Activated naive CD4-positive, alpha-beta T cell treated with anti-CD3 and anti-CD28 coated beads, Interleukin-2, amount 50 U/mL, for 72 hours (primary cell): ENCODE results near the gene CGNL1. TPM values are rescaled to one million over a fixed set of nuclear protein-coding genes. Genes with fewer than 3 reads are reported as not detected.

Experiments used
- ATAC-seq, 2 donors: fragments of 150-1000 bp; cut with Tn5 transposase; 2 replicates each; pipeline ENCODE4 v1.10.0; 2021; ENCODE audit warnings: mild to moderate bottlenecking in 2 of 2, moderate library complexity in 2 of 2
- DNase-seq, 2 donors: peaks; one replicate each; pipeline ENCODE4 v3.0.0; 2021 to 2022; ENCODE audit warnings: low spot score in 2 of 2
- H3K27ac Mint-ChIP-seq, 2 donors: one replicate each; pipeline ENCODE4 v1.8.0; 2022; ENCODE audit warnings: mild to moderate bottlenecking in 2 of 2, mixed read lengths in 2 of 2
- H3K36me3 Mint-ChIP-seq, 2 donors: one replicate each; pipeline ENCODE4 v1.8.0; 2022; ENCODE audit warnings: mixed read lengths in 2 of 2
- H3K9me3 Mint-ChIP-seq, 2 donors: one replicate each; pipeline ENCODE4 v1.8.0; 2022; ENCODE audit warnings: mixed read lengths in 2 of 2
- total RNA-seq, 2 donors: library from RNA; stranded (reverse); gene quantifications; one replicate each; pipeline ENCODE4 v1.2.3, GENCODE V29; 2022

The CGNL1 gene, protein sequence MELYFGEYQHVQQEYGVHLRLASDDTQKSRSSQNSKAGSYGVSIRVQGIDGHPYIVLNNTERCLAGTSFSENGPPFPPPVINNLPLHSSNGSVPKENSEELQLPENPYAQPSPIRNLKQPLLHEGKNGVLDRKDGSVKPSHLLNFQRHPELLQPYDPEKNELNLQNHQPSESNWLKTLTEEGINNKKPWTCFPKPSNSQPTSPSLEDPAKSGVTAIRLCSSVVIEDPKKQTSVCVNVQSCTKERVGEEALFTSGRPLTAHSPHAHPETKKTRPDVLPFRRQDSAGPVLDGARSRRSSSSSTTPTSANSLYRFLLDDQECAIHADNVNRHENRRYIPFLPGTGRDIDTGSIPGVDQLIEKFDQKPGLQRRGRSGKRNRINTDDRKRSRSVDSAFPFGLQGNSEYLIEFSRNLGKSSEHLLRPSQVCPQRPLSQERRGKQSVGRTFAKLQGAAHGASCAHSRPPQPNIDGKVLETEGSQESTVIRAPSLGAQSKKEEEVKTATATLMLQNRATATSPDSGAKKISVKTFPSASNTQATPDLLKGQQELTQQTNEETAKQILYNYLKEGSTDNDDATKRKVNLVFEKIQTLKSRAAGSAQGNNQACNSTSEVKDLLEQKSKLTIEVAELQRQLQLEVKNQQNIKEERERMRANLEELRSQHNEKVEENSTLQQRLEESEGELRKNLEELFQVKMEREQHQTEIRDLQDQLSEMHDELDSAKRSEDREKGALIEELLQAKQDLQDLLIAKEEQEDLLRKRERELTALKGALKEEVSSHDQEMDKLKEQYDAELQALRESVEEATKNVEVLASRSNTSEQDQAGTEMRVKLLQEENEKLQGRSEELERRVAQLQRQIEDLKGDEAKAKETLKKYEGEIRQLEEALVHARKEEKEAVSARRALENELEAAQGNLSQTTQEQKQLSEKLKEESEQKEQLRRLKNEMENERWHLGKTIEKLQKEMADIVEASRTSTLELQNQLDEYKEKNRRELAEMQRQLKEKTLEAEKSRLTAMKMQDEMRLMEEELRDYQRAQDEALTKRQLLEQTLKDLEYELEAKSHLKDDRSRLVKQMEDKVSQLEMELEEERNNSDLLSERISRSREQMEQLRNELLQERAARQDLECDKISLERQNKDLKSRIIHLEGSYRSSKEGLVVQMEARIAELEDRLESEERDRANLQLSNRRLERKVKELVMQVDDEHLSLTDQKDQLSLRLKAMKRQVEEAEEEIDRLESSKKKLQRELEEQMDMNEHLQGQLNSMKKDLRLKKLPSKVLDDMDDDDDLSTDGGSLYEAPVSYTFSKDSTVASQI
- total RNA-seq = not detected

DNA sequence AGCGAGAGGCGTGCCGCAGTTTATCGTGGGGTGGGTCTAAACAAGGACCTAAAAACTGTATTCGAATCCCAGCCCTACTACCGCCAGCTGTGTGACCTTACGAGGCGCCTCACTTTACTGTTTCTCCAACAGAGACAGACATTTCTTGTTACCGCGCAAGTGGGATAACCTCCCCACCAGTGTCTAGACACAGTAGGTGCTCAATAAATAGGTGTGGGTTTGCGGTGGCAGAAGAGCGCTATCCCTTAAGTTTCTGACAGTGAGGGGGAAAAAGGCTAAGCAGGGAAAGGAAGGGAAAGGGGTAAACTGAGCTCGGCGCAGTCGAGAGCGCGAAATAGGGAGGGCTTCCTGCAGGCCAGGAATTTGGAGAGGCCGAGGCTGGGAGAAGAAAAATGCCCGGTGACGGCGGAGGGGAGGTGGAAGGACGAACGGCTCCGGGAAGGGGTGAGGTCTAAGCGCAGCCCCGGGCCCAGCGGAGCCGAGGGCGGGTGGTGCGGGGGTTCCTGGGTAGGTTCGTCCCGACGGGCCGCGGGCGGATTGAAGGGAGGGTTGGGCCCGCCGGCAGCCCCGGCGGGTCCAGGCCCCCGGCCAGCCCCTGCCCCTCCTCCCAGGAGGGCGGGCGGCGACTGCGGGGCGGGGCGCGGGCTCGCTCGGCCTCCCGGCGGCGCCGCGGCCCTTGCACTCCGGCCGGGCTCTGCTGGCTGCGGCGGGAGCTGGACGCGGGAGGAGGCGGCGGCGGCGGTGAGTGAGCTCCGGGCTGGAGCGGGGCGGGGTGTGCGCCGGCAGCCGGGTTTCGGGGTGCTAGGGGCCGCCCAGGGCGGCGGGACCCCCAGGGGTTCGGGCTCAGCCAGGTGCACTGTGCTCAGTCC lies at the start of gene CGNL1:
CGNL1 (plus strand) TSS at position 679 of the 869 bp plus-strand sequence. CDS start 61,495 bp downstream, outside the sequence.
- DNase-seq (no peak), ATAC-seq (peak in 1 of 2 donors; percentile 13)
- Mint-ChIP-seq H3K9me3 (no peaks in the 10 kb centered on the region), H3K36me3 (peaks cover 0 to 21% of the 10 kb centered on the region in 2 donors), H3K27ac (no peak within 1 kb of the TSS)

GRCh38 chr15:57327985-57328471 lies 48.3 kb upstream of the CGNL1 start:
- H3K27ac Mint-ChIP-seq = no peak overlapping the region

GRCh38 chr15:57328479-57328878 lies 47.8 kb upstream of the CGNL1 start:
- H3K27ac Mint-ChIP-seq = no peak overlapping the region
- DNase-seq (no peak), ATAC-seq (no peak)
- H3K36me3 Mint-ChIP-seq = no peaks in the 10 kb centered on the region
- no peaks in the 10 kb centered on the region for H3K9me3 Mint-ChIP-seq

More at GRCh38 chr15:57327985-57328471, 48.3 kb upstream of the CGNL1 start:
- Mint-ChIP-seq H3K36me3 (no peaks in the 10 kb centered on the region), H3K9me3 (no peaks in the 10 kb centered on the region)
- ATAC-seq (no peak), DNase-seq (no peak)

DNA sequence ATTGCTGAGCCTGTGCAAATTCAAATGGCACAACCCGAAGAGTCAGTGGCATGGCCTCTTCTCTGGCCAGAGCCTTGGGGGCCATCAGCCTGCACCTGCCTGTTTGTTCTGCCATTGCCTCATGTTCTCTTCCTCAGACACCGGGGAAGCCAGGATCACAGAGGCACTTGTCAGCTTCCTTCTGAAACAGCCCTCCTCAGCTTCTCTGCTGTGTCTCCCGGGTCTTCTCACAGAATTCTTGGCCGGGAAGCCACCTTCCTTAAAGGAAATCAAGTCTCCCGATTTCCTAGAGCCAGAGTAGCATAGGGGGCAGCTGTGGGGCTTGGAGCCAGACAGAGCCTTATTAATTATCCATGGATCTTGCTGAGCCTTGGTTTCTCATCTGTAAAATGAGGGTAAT lies 47.4 kb upstream of the CGNL1 start:
- DNase-seq (no peak), ATAC-seq (no peak)
- no peaks in the 10 kb centered on the region for H3K9me3 Mint-ChIP-seq
- no peaks in the 10 kb centered on the region for H3K36me3 Mint-ChIP-seq
- H3K27ac Mint-ChIP-seq = no peak overlapping the region

GRCh38 chr15:57329582-57330367 lies 46.5 kb upstream of the CGNL1 start:
- Mint-ChIP-seq H3K36me3 (no peaks in the 10 kb centered on the region), H3K9me3 (no peaks in the 10 kb centered on the region), H3K27ac (no peak overlapping the region)
- ATAC-seq = no peak
- no peak for DNase-seq

- DNase-seq = no peak
- Mint-ChIP-seq H3K9me3 (no peaks in the 10 kb centered on the region), H3K36me3 (no peaks in the 10 kb centered on the region), H3K27ac (no peak overlapping the region)
- ATAC-seq = no peak
Observed at GRCh38 chr15:57330619-57331340, 45.5 kb upstream of the CGNL1 start.

GRCh38 chr15:57332326-57332725 lies 44.0 kb upstream of the CGNL1 start:
- H3K27ac Mint-ChIP-seq = no peak overlapping the region
- H3K36me3 Mint-ChIP-seq = no peaks in the 10 kb centered on the region
- DNase-seq (no peak), ATAC-seq (no peak)
- no peaks in the 10 kb centered on the region for H3K9me3 Mint-ChIP-seq

- H3K36me3 Mint-ChIP-seq = no peaks in the 10 kb centered on the region
- no peak overlapping the region for H3K27ac Mint-ChIP-seq
- DNase-seq = no peak
- no peaks in the 10 kb centered on the region for H3K9me3 Mint-ChIP-seq
- no peak for ATAC-seq
Observed at GRCh38 chr15:57333487-57333886, 42.8 kb upstream of the CGNL1 start.

- H3K36me3 Mint-ChIP-seq = no peaks in the 10 kb centered on the region
Observed at GRCh38 chr15:57334257-57334656, 42.0 kb upstream of the CGNL1 start.

GRCh38 chr15:57335293-57335715 lies 41.0 kb upstream of the CGNL1 start:
- H3K27ac Mint-ChIP-seq = no peak overlapping the region
- no peaks in the 10 kb centered on the region for H3K36me3 Mint-ChIP-seq
- no peaks in the 10 kb centered on the region for H3K9me3 Mint-ChIP-seq
- ATAC-seq = no peak
- DNase-seq = no peak

More at GRCh38 chr15:57334257-57334656, 42.0 kb upstream of the CGNL1 start:
- DNase-seq (no peak), ATAC-seq (no peak)
- no peak overlapping the region for H3K27ac Mint-ChIP-seq
- no peaks in the 10 kb centered on the region for H3K9me3 Mint-ChIP-seq

GRCh38 chr15:57335719-57336118 lies 40.6 kb upstream of the CGNL1 start:
- no peaks in the 10 kb centered on the region for H3K36me3 Mint-ChIP-seq
- no peaks in the 10 kb centered on the region for H3K9me3 Mint-ChIP-seq
- ATAC-seq = no peak
- H3K27ac Mint-ChIP-seq = no peak overlapping the region
- DNase-seq = no peak

GRCh38 chr15:57337868-57338411 lies 38.4 kb upstream of the CGNL1 start:
- no peaks in the 10 kb centered on the region for H3K36me3 Mint-ChIP-seq
- DNase-seq (no peak), ATAC-seq (no peak)
- no peaks in the 10 kb centered on the region for H3K9me3 Mint-ChIP-seq
- no peak overlapping the region for H3K27ac Mint-ChIP-seq

- H3K9me3 Mint-ChIP-seq = no peaks in the 10 kb centered on the region
- H3K36me3 Mint-ChIP-seq = no peaks in the 10 kb centered on the region
- peak overlapping the region in 1 of 2 donors; percentile 68 for H3K27ac Mint-ChIP-seq
- ATAC-seq (no peak), DNase-seq (no peak)
Observed at GRCh38 chr15:57339321-57339720, 37.0 kb upstream of the CGNL1 start.

DNA sequence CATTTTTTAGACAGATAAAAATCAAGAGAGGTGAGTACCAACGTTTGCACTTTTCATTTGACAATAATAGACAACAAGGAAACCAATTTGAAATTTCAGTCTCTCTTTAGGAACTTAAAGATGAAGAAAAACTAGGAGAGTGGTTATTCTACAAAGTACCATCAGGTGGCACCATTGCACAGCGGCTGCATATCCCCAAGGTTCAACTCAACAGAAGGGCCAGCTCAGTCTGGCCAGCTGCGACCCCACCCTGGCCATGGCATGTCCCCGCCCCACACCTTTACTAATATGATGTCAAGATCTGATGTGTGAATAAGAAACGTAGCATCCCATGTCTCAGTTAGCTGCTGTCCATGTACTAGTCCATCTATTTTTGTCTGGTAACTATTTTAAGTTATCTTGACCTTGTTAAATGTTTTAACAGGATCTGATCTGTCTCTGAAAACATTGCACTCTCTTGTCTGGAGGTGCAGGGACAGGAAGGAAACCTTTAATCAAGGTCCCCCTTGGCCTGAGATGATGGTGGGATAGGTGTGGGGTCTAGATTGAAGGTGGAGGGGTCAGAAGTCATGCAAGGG lies 35.5 kb upstream of the CGNL1 start:
- DNase-seq (peak in 1 of 2 donors; percentile 18), ATAC-seq (peak; percentile 37 to 52)
- no peaks in the 10 kb centered on the region for H3K36me3 Mint-ChIP-seq
- H3K27ac Mint-ChIP-seq = no peak overlapping the region
- no peaks in the 10 kb centered on the region for H3K9me3 Mint-ChIP-seq
